Measurements from ENCODE around the gene NIPAL1. TPM values are rescaled to one million over a fixed set of nuclear protein-coding genes. Genes with fewer than 3 reads are reported as not detected.

The NIPAL1 gene
- total RNA-seq, 1 donor from 2014 or later = 4.9 TPM

DNA sequence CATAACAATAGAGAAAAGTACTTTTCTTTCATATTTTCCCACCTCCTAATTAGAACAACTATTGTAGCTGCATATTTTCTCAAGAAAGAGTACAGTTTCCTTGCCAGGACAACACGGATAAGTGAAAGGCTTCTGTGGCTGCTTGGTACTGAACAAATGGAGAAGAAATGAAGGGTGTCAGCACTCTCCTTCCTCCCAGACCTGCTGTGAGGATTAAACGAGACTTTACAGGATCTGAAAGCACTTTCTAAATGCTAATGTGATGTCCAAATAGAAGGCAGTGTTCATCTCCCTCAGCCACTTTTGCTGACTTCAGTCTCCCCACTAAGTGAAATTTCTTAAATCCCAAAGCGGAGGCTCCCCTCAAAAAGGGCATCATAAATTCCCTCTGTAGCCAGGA is 13.9 kb downstream of the NIPAL1 start:
- no peak overlapping the region for H3K4me3 ChIP-seq (ENCODE audit: insufficient read depth, low read depth, low read length)
- H3K4me2 ChIP-seq (ENCODE audit: low read length) = no peak overlapping the region
- FAIRE-seq = no peak
- no peaks in the 10 kb centered on the region for H3K27me3 ChIP-seq (ENCODE audit: insufficient read depth, low read length)
- Mint-ChIP-seq H3K27ac (ENCODE audit: unreplicated experiment) (no peak overlapping the region), H3K27me3 (ENCODE audit: low read depth, unreplicated experiment) (no peaks in the 10 kb centered on the region), H3K9me3 (ENCODE audit: unreplicated experiment) (no peaks in the 10 kb centered on the region), H3K4me1 (ENCODE audit: low read depth, unreplicated experiment) (peaks cover 4% of the 10 kb centered on the region), H3K4me3 (ENCODE audit: unreplicated experiment) (no peak overlapping the region), H3K36me3 (ENCODE audit: low read depth, unreplicated experiment) (peaks cover 2% of the 10 kb centered on the region)
- no peak for DNase-seq (ENCODE audit: low read depth)
- no peaks in the 10 kb centered on the region for H3K36me3 ChIP-seq (ENCODE audit: insufficient read depth, low read length)
- no peaks in the 10 kb centered on the region for H4K20me1 ChIP-seq (ENCODE audit: insufficient read depth, low read length)
- H3K27ac ChIP-seq (ENCODE audit: low read depth, low read length) = no peak overlapping the region
- no peaks in the 10 kb centered on the region for H3K9me3 ChIP-seq (ENCODE audit: insufficient read depth, low read depth, low read length)
- H3K79me2 ChIP-seq (ENCODE audit: insufficient read depth, low read length) = no peaks in the 10 kb centered on the region
- TF ChIP-seq, protein P1, sequence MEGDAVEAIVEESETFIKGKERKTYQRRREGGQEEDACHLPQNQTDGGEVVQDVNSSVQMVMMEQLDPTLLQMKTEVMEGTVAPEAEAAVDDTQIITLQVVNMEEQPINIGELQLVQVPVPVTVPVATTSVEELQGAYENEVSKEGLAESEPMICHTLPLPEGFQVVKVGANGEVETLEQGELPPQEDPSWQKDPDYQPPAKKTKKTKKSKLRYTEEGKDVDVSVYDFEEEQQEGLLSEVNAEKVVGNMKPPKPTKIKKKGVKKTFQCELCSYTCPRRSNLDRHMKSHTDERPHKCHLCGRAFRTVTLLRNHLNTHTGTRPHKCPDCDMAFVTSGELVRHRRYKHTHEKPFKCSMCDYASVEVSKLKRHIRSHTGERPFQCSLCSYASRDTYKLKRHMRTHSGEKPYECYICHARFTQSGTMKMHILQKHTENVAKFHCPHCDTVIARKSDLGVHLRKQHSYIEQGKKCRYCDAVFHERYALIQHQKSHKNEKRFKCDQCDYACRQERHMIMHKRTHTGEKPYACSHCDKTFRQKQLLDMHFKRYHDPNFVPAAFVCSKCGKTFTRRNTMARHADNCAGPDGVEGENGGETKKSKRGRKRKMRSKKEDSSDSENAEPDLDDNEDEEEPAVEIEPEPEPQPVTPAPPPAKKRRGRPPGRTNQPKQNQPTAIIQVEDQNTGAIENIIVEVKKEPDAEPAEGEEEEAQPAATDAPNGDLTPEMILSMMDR (IDR thresholded peaks at IDR 0.05; ENCODE audit: insufficient read depth, low read depth, low read length) = no peak
- no peak for TF ChIP-seq EZH2 (IDR thresholded peaks at IDR 0.05; ENCODE audit: insufficient read depth, low read length)
- no peak overlapping the region for H2AFZ ChIP-seq (ENCODE audit: low read depth, low read length)
- H3K4me1 ChIP-seq (ENCODE audit: insufficient read depth, low read length) = peaks cover 8% of the 10 kb centered on the region
- H3K9ac ChIP-seq (ENCODE audit: low read length) = no peak overlapping the region

GRCh38 chr4:48031802-48032525 is 15.4 kb downstream of the NIPAL1 start:
- Histone ChIP-seq H4K20me1 (ENCODE audit: insufficient read depth, low read length) (no peaks in the 10 kb centered on the region), H3K36me3 (ENCODE audit: insufficient read depth, low read length) (no peaks in the 10 kb centered on the region), H3K4me2 (ENCODE audit: low read length) (peak overlapping the region; percentile 2), H3K4me3 (ENCODE audit: insufficient read depth, low read depth, low read length) (no peak overlapping the region), H3K9me3 (ENCODE audit: insufficient read depth, low read depth, low read length) (no peaks in the 10 kb centered on the region), H2AFZ (ENCODE audit: low read depth, low read length) (no peak overlapping the region), H3K27me3 (ENCODE audit: insufficient read depth, low read length) (no peaks in the 10 kb centered on the region), H3K4me1 (ENCODE audit: insufficient read depth, low read length) (peaks cover 8% of the 10 kb centered on the region), H3K27ac (ENCODE audit: low read depth, low read length) (peak overlapping the region; percentile 47), H3K9ac (ENCODE audit: low read length) (no peak overlapping the region), H3K79me2 (ENCODE audit: insufficient read depth, low read length) (no peaks in the 10 kb centered on the region)
- no peaks in the 10 kb centered on the region for H3K27me3 Mint-ChIP-seq (ENCODE audit: low read depth, unreplicated experiment)
- TF ChIP-seq, protein P1 (IDR thresholded peaks at IDR 0.05; ENCODE audit: insufficient read depth, low read depth, low read length) = no peak
- no peak for TF ChIP-seq EZH2 (IDR thresholded peaks at IDR 0.05; ENCODE audit: insufficient read depth, low read length)
- H3K27ac Mint-ChIP-seq (ENCODE audit: unreplicated experiment) = no peak overlapping the region
- no peak overlapping the region for H3K4me3 Mint-ChIP-seq (ENCODE audit: unreplicated experiment)
- peaks cover 2% of the 10 kb centered on the region for H3K36me3 Mint-ChIP-seq (ENCODE audit: low read depth, unreplicated experiment)
- FAIRE-seq (no peak), DNase-seq (ENCODE audit: low read depth) (peak; percentile 77)
- H3K4me1 Mint-ChIP-seq (ENCODE audit: low read depth, unreplicated experiment) = peaks cover 4% of the 10 kb centered on the region
- no peaks in the 10 kb centered on the region for H3K9me3 Mint-ChIP-seq (ENCODE audit: unreplicated experiment)

DNA sequence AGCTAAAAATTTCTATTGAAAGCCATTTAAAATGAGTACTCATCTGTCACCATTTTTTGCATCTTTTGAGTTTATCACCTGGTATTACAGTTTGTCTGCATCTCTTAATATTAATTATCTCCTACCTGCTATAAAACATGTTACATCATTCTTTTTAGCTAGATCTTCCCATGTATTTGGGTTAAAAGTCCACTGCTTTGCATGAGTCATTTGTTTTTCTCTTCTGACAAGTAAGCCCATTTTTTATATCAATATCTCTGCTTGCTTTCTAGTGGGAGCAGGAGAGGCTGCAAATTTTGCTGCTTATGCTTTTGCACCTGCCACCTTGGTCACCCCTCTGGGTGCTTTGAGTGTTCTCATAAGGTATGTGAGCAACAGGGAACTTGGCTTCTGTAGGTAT is 16.1 kb downstream of the NIPAL1 start:
- Mint-ChIP-seq H3K4me1 (ENCODE audit: low read depth, unreplicated experiment) (peaks cover 4% of the 10 kb centered on the region), H3K4me3 (ENCODE audit: unreplicated experiment) (no peak overlapping the region), H3K27me3 (ENCODE audit: low read depth, unreplicated experiment) (no peaks in the 10 kb centered on the region), H3K9me3 (ENCODE audit: unreplicated experiment) (no peaks in the 10 kb centered on the region), H3K36me3 (ENCODE audit: low read depth, unreplicated experiment) (peaks cover 2% of the 10 kb centered on the region), H3K27ac (ENCODE audit: unreplicated experiment) (no peak overlapping the region)
- no peak for FAIRE-seq
- H3K79me2 ChIP-seq (ENCODE audit: insufficient read depth, low read length) = no peaks in the 10 kb centered on the region
- H3K9me3 ChIP-seq (ENCODE audit: insufficient read depth, low read depth, low read length) = no peaks in the 10 kb centered on the region
- H3K4me1 ChIP-seq (ENCODE audit: insufficient read depth, low read length) = peaks cover 8% of the 10 kb centered on the region
- H3K4me3 ChIP-seq (ENCODE audit: insufficient read depth, low read depth, low read length) = no peak overlapping the region
- H2AFZ ChIP-seq (ENCODE audit: low read depth, low read length) = no peak overlapping the region
- H3K36me3 ChIP-seq (ENCODE audit: insufficient read depth, low read length) = no peaks in the 10 kb centered on the region
- H3K27ac ChIP-seq (ENCODE audit: low read depth, low read length) = peak overlapping the region; percentile 47
- H3K27me3 ChIP-seq (ENCODE audit: insufficient read depth, low read length) = no peaks in the 10 kb centered on the region
- no peaks in the 10 kb centered on the region for H4K20me1 ChIP-seq (ENCODE audit: insufficient read depth, low read length)
- H3K9ac ChIP-seq (ENCODE audit: low read length) = no peak overlapping the region
- peak overlapping the region; percentile 2 for H3K4me2 ChIP-seq (ENCODE audit: low read length)
- TF ChIP-seq, protein P1 (IDR thresholded peaks at IDR 0.05; ENCODE audit: insufficient read depth, low read depth, low read length) = no peak
- no peak for TF ChIP-seq EZH2 (IDR thresholded peaks at IDR 0.05; ENCODE audit: insufficient read depth, low read length)
- DNase-seq (ENCODE audit: low read depth) = no peak

Data from astrocyte (in vitro differentiated cells and primary cell).